ENCODE measurements around the gene PCSK6.

PCSK6 gene

DNA sequence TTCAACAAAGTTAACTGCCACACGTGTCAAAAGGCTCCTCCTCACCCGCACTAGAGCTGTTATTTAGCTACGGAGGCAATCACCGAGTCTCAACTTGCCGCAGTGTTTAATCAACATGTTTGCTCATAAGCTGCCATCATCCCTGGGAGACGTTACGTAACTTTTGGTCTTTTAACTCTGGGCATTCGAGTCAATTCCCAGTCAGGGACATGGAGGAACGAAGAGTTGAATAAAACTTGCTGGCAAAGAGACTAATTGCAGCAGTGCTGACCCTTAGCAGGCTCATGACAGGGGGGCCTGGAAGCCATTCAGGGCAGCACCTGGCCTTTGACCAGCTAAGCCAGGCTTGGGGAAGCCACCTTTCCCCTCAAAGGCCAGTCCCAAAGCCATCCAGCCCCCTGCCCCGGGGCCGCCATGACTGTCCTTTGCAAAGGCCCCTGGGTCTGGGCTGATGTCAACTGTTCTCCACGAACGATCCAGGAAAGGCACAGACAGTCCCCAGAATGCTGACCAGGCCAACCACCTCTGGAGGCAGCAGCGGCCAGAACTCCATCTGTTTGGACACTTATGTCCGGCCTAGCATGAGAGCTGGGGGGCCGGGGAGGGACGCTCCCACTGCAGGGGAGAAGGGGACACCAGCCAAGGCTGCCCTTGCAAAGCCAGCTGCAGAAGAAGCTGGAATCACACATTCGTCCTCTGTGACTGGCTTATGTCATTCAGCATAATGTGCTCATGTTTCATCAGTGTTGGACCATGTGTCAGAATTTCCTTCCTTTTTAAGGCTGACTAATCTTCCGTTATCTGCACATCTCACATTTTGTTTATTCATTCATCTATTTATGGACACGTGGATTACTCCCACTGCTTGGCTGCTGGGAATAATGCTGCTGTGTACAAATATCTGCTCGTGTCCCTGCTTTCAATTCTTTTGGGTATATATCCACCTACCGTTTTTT, 43.7 kb downstream of the PCSK6 start:
- no peak for DNase-seq

DNA sequence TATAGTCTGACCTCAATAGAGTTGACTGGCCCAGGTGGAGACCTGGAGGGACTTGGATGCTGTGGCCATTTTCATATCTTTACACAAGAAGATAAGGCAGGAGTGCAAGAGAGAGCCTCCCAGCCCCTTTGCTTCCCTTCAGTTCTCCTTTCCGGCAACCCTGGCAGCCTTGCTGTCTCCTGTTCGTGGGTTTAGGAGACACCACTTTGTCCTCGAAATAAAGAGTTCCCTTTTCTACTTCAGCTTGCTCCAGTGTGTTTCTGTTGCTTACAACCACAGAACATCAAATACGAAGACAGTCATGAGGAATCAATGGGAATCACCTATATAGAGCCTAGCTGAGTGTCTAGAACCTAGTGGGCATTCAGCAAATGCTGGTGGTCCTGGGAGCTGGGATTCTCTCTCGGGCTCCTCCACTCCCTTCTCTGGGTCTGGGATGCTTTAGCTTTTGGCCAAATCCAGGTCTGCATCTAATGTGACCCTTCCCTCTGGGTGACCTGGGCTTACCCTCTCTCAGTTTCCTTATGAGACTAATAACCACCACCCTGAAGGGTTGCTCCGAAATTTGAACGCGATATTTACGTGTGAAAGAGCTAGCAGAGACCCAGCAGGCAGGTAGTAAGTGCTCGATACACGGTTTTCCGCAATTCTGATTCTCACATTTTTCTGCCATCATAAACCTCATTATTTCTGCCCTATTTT, 44.5 kb downstream of the PCSK6 start:
- DNase-seq, result no peak

DNA sequence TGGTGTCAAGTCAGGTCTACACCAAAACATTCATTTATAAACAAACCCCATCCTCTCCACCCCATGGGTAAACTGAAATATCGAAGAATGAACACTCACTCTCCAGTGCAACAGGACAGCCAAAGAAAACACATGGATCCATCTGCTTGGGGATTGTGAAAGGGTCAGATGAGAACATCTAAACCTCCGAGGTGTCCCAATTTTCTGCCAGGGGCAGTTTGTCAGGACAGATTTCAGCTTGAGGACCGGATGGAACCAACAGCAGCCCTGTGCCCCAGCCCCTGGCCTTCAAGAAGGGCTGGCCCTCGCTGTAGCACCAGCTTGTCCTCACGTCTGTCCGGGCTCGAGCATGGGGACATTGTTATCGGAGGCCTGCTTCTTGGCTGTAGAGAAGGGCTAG, 45.5 kb downstream of the PCSK6 start:
- DNase-seq, result no peak

DNA sequence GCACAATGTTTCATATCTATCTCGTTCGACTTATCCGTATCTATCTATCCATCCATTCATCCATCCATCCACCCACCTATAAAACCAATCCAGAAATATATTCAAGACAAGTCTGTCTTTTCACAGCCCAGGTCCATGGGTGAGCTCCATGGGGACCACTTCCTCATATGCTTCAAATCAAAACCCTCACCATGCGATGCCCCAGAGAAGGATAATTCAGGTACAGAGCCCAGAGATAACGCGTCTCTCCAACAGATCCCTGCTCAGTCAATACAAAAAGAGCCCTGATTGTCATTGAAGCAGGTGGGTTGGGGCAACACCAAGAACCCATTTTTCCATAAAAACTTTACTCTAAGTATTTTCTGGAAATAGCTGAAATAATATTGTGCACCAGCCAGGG, 47.2 kb downstream of the PCSK6 start:
- DNase-seq, result no peak

DNA sequence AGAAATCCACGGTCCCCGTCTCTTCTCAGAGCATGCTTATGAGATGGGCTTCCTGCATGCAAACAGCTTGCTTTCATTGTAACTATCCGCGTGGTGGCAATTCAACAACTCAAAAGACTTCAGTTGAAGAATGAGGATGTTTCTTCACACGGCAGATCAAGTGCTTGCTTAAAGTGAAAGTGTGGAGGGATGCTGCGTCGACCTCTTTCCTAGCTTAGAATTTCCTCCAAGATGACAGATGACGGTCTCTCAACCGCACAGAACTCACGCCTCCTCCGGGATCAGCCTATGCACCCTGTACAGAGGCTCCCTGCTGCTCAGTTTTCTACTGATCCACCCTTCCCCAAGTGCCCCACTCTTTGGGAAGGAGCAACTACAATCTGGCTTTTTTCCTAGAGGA, 47.8 kb downstream of the PCSK6 start:
- no peak for DNase-seq

DNA sequence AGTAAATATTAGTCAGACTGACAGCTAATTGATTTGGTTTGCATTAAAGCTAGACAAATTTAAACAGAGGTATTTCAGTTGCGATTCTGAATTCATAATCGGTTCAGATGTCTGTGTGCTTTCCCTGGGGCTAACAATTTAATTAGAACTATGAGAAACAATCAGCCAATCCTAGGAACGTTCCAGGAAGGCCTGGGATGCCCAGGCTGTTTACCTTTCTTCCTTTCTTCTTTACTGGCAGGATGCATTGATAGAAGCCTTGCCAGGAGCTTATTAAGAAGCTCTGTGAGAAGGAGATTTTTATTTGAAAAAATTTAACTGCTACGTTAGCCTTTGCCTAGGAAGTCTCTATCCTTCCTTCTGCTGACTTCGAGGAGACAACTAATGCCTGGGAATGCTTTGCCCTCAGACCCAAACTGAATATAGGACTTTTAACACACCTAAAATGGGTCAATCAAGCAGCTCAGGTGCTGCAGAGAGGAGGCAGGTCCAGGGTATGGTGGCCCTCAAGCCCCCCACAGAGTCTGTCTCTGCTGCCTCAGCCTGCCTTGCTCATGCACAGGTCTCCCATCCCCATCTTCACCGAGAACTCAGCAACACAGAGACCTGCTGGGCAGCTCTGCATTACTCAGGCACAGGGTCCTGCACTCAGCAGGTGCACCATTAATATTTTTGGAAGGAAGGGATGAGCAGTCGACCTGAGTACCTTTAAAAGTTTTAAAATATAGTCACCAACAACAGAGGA, 48.5 kb downstream of the PCSK6 start:
- no peak for DNase-seq

DNA sequence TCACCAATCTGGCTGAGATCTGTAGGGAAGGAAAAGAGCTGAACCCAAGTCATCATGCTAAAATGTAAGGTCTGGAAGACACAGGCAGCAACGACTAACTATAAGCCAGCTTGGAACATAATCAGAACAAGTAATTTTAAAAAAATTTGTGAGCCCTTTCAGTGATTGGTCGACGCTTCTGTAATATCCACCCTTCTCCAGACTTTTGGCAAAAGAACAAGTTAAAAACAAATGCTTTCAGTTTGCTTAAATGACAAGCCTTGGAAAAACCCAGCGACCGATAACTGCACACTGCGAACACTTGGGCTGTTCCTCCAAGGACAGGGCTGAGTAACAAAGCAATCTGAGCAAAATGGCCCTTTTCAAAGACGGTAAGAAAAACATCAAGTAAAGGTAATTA, 49.6 kb downstream of the PCSK6 start:
- no peak for DNase-seq

DNA sequence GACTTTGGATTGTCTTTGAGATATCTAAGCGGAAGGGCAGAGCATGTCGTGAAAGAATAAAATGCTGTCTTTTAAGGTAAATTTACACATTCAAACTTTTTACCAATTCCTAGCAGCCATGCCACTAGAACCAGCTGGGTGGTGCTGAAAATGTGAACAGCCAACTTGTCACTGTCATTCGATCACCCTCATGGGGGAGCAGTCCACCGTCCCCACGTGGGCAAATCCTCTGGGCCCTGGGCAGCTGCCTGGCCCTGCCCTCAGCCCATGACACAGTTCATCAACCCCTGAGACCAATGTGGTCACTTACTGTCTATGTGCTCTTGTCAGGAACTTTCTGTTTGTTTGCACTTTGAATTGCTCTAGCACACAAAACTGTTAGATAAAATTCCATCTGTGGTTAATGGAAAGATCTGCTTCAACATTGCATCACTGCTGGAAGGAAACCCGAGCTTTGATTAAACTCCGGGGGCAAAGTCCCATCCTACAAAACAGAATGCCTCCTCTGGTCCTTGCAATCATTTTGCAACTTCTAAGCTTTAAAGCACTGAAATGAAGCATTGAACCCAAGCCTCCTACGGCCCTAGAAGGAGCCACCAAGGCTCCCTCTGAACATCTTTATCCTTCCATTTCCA, 50.1 kb downstream of the PCSK6 start:
- DNase-seq, result no peak

DNA sequence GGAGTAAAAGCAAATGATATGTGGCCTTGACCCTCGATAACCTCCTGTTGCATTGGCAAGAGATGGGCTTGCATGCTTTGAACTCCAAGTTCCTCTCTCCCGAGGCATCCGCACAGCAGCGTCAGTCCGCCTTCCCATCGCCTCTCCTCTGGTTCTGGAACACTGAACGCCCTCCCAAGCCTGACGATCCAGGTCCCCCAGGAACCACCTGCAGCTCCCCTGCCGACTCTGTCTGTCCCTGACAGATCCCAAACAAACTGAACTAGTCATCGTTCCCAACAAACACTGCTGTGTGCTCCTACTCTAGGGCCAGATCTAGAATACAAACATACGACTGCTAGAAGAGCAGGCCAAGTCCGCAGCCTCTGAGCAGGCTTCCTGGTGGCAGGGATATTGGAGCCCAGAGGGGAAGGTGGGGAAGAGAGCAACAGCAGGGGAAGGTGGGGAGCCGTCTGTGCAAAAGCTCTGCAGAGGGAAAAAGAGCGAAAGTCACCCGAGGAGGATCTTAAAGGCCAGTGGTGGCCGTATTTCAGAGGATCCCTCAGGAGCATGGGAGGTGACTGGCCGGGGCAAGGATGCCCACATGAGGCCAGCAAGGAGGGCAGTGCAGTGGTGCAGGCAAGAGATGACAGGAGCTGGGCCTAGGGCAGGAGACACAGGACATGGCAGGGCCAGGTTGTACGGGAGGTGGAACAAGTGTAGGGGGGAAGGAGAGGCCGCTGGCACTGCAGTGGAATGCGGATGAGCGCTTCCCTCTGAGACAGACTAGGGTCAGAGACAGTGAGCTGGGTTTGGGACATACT, 50.8 kb downstream of the PCSK6 start:
- no peak for DNase-seq

DNA sequence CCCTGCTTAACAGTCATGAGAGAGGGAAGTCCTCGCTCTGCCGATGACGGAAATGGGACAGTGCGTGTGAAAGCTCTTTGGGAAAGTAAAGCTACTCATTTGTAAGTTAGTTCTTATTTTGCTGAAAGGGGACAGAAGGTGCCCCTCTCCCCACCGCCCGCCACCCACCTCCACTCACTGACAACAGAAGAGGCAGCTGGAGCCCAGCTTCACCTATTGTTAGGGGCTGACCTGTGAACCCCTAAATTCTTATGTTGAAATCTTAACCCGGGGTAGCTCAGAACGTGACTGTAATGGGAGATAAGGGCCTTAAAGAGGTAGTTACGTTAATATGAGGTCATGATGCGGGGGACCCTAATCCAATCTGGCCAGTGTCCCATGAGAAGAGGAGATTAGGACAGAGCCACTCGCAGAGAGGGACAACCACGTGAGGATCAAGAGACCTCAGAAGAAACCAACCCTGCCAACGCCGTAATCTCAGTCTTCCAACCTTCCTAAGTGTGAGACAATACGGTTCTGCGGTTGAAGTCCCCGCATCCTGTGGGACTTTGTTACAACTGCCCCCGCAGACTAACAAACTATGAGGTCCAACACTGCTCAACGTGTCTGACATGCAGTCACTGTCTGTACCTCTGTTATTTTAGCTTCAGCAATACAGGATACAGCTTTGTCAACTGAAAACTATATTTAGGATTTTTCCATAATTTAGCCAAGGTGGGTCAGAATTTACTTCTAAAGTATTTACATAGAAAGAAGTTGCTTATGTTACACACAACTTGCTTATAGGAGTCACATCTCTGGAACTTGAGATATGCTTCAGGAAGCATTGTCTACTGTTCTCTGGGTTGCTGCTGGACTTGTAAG, 51.7 kb downstream of the PCSK6 start:
- DNase-seq, result no peak

DNA sequence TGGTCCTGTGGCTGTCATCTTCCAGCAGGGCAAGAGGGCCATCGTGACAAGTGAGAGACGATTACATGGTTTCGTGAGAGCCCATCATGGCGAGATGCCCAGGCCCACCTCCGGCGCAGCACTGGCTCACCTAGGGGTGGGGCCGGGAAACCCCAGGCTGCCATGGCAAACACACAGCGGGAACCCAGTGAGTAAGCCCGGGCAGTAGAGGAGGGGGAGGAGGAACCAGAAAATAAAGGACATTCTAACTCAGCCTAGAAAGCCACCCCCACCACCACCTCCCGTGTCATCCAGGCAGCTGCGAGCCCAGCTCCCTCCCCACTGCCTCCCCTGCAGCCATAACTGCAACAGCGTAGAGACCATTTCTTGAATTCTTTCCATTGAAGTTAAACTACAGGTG, 52.3 kb downstream of the PCSK6 start:
- DNase-seq, result no peak

DNA sequence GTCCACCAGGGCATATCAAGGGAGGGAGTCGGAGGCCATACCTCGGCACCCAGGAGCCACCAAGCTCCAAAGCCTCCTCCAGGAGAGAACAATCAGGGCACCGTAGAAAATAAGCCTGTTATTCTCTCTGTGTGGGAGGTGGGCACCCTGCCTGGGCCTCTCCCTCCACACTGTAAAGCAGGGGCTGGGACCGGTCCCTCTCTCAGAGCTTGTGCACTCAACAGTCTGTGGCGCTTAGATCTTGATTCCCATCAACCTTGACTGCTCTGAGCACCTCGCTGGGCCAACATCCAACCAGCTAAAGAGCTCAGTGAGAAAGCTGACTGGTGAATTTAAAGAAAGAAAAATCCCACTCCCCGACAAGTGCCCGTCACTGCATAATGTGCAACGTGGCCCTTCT, 53.0 kb downstream of the PCSK6 start:
- no peak for DNase-seq

DNA sequence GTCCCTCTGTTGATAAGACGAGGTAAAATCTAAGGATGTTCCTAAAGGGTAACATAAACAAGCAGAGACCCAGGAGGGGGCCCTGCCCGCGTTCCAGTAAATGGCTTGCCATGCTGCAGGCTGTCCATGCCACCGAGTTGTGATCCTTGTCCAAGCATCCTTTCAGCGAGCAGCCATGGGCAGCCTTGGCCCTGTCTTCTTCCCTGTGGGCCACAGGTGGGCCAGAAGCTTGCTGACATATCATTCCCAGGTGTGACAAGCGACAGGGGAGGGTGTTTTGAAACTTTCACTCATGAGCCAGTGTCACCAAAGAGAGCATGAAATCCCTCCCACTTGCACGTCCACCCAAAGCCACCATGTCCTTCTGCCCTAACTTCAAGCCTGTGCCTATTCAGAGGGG, 53.7 kb downstream of the PCSK6 start:
- DNase-seq, result no peak

DNA sequence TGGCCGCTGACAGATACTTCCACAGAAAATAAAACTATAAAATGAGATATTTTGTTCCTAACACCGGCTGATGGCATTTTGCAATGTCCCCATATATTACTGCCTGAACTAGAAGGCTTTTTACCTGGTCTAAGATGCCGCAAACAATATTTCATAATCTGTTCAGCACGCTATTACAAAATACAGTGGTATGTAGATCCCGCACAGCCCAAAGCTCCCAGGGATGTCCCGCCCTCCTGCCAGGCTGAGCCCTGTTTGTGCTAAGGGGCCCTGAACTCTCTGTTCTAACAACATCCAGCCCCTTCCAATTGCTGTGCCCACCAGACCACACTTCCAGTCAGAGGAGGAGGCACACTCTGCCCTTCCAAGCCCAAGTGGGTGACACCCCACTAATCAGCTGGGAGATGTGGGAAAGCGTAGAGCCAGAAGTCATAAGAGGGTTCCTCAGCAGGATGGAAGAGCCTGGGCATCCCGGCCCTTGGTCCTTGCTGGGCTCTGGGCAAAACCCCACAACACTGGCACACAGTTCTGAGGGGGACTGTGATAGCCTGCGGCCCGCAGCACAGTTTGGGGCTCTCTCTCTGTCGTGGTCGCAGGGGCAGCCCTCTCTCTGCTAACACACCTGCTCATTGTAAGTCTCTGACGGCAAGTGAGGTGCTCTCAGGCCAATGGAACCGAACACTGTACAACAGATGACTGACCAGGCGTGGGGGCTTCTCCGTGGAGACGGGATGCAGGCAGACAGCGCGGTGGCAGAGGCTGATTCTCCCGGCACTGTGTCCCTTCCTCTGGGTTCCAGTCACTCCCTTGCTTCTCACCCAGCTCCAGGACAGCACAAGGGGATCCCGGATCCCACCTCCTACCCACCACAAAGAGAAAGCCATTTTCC, 55.2 kb downstream of the PCSK6 start:
- no peak for DNase-seq

DNA sequence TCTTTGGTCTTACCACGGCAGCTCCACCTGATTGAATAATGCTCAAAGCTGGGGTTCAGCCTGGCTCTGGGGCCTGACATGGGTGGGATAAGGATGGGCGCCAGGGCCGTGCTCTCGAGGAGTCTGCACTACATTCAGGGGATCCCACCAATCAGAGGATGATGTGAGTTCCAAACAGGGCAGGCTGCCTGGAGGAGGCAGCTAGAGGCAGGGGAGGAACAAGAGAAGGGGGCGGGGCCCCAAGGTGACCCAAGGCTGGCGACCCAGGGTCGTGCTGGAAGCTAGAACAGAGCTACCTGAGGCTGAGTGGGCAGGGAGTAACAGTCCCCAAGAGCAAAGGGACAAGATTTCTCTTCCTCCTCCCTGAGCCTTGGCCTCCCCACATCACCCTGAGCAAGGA, 56.1 kb downstream of the PCSK6 start:
- no peak for DNase-seq

DNA sequence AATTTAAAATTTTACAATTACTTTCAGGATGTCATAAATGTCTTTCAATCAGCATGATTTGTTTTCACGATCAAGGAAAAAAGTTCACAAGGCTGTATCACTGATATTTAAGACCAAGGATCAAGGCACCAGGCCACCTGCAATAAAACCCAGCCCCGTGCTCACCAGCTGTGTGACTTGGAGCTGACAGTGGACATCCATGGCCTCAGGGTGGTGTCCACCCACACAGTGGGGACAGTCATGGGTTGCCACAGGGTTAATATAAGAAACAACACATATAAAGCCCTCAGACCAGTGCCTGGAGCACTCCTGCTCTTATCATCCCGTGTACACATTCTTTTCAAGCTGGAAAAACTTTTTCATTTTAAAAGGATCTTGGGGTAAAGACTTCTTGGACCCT, 56.5 kb downstream of the PCSK6 start:
- no peak for DNase-seq

DNA sequence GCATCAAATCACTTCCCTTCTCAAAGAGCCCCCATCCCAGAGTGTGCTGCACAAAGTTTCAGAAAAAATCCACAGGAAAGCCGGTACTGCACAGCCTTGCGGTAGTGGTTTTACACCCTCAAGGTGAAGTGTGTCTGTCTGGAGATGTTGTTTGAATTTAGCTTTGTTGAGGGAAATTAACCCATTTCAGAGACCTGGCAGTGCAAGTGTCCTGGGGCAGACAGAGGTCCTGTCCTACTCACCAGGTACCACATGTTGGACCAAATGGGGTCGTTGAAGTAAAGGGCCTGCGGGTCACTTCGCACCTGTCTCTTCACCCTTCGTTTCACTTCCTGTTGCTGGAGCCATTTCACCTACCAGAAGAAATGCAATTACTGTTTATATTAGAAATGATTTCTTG, 57.8 kb downstream of the PCSK6 start:
- DNase-seq, result no peak

DNA sequence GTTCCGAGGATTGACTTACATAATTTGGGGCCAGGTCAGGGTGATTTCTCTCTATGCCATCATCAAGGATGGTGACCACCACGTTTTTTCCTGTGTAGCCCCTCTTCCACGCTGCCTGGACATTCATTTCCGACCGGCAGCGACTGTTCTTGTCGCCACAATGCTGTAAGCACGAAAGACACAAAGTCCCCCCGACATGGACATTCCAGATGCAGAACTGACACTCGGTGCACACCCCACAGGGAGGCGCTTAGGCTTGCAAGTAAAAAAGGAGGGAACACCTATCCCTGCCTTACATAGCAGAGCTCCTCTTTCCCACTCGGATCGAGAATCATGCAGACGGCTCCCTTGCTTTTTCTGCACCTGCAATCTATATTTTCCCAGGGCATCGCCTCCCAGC, 58.2 kb downstream of the PCSK6 start:
- no peak for DNase-seq

DNA sequence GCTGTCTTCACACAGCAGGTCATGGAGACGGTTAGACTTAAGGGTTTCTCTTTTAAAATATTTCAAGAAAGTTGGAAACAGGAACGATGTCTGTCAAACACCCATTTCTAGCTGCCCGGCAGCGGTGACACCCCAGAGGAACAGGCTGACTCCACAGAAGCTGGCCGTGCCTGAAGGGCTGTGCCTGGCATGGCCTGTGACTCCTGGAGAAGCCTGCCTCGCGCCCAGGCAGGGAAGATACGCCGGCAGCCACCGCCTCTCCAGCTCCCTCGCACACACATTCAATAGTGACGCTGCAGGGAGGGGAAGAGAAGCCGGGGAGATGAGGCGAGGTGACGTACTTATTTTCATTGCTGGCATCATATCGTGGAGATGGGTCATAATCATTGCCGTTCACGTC, 59.9 kb downstream of the PCSK6 start:
- no peak for DNase-seq

DNA sequence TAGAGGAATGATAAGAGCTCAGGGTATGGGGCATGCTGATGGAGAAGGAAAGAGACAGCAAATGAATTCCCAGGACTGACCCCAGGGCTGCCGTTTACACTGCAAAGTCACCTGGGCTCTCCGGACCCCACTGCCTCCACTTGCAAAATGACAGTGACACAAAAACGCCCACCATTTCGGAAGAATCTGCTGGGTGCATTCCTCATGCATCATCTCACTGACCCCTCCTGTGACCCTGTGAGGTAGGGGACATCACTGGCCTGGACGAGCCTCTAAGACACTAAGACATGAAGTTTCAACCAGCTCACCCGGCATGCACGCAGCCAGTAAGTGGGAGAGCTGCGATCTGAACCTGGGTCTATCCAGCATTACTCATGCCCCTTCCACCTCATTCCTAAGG, 60.3 kb downstream of the PCSK6 start:
- no peak for DNase-seq
